OCI-LY7 (cell line): ENCODE measurements around the gene TMEM258. TPM values are rescaled to one million over a fixed set of nuclear protein-coding genes. Genes with fewer than 3 reads are reported as not detected.

Source experiments
- BruUV-seq: library from RNA; stranded (reverse); fragments of 400-500 nt; replicated peaks from 2 replicates; lab custom pipeline; 2021; lab: Mats Ljungman, UMichigan
- CTCF ChIA-PET: fragments of 300-600 bp; sonication (Branson Sonifier 250); formaldehyde crosslinking; loops from one replicate; lab custom pipeline; 2022; ENCODE audit warnings: antibody characterized with exemption; ENCODE audit not compliant: unreplicated experiment; lab: Charles Lee
- POLR2A ChIA-PET: fragments of 300-600 bp; sonication (Branson Sonifier 250); formaldehyde crosslinking; loops from one replicate; lab custom pipeline; 2022; ENCODE audit warnings: antibody characterized with exemption; lab: Charles Lee
- DNase-seq: peaks from one replicate; pipeline ENCODE4 v3.0.0-alpha.2; 2015; ENCODE audit warnings: low spot score
- H2AFZ ChIP-seq: fragments of 200-600 bp; sonication (generic), shearing (Covaris generic); 2 replicates; pipeline ENCODE4 v1.6.1; 2014; ENCODE audit warnings: mild to moderate bottlenecking, antibody characterized with exemption, low read length, moderate library complexity
- H3K27ac ChIP-seq: fragments of 200-600 bp; sonication (generic); 2 replicates; pipeline ENCODE4 v1.5.1; 2014; ENCODE audit warnings: mixed run types, low read depth, mild to moderate bottlenecking, moderate library complexity, low read length, inconsistent platforms; ENCODE audit not compliant: poor library complexity, severe bottlenecking
- H3K36me3 ChIP-seq: fragments of 200-600 bp; sonication (generic); 2 replicates; pipeline ENCODE4 v1.6.1; 2014; ENCODE audit warnings: mild to moderate bottlenecking, antibody characterized with exemption, low read length, moderate library complexity, mixed read lengths; ENCODE audit not compliant: insufficient read depth
- H3K4me1 ChIP-seq: fragments of 200-600 bp; sonication (generic); 2 replicates; pipeline ENCODE4 v1.5.1; 2014; ENCODE audit warnings: mild to moderate bottlenecking, low read length; ENCODE audit not compliant: insufficient read depth, poor library complexity, severe bottlenecking
- H3K4me2 ChIP-seq: fragments of 200-600 bp; sonication (generic); 2 replicates; pipeline ENCODE4 v1.6.1; 2014; ENCODE audit warnings: mild to moderate bottlenecking, low read length
- H3K4me3 ChIP-seq: fragments of 200-600 bp; sonication (generic); 2 replicates; pipeline ENCODE4 v1.5.1; 2014; ENCODE audit warnings: mild to moderate bottlenecking, low read depth, low read length; ENCODE audit not compliant: poor library complexity, severe bottlenecking
- H3K79me2 ChIP-seq: fragments of 200-600 bp; sonication (generic); 2 replicates; pipeline ENCODE4 v1.6.1; 2016; ENCODE audit warnings: low read depth, mild to moderate bottlenecking, low read length, moderate library complexity, mixed read lengths; ENCODE audit not compliant: insufficient read depth
- H3K9me2 ChIP-seq: fragments of 200-600 bp; sonication (generic); 2 replicates; pipeline ENCODE4 v1.6.1; 2016; ENCODE audit warnings: mild to moderate bottlenecking, low read length, mixed read lengths; ENCODE audit not compliant: insufficient read depth
- H3K9me3 ChIP-seq: fragments of 200-600 bp; sonication (generic); 2 replicates; pipeline ENCODE4 v1.6.1; 2014; ENCODE audit warnings: mild to moderate bottlenecking, mixed run types, low read length, mixed read lengths
- H4K20me1 ChIP-seq: fragments of 200-600 bp; sonication (generic); 2 replicates; pipeline ENCODE4 v1.6.1; 2014; ENCODE audit warnings: mild to moderate bottlenecking, antibody characterized with exemption, low read length, moderate library complexity, mixed read lengths; ENCODE audit not compliant: insufficient read depth
- EZH2phosphoT487 ChIP-seq: fragments of 200-600 bp; sonication (generic); IDR thresholded peaks from 2 replicates; pipeline ENCODE4 v1.6.1; 2018; ENCODE audit warnings: low read depth, borderline replicate concordance, mild to moderate bottlenecking, mixed run types, antibody characterized with exemption, low read length, moderate library complexity, mixed read lengths
- intact Hi-C: fragments of 100-400 bp; cut with micrococcal nuclease; formaldehyde crosslinking; loops from one replicate; pipeline ENCODE4 v1.10.0; 2022; ENCODE audit not compliant: unreplicated experiment
- total RNA-seq, 2 experiments: library from RNA; depleted of rRNA in 1 of 2; stranded (reverse); fragments of >200 nt in 1 of 2; shearing (Covaris generic) in 1 of 2; gene quantifications; 2 replicates each; pipeline ENCODE4 v1.2.3, GENCODE V29; 2014 to 2022
- TF ChIP-seq, protein P1 (sequence below): fragments of 200-600 bp; sonication (generic); conservative IDR thresholded peaks from 2 replicates; pipeline ENCODE4 v1.5.1; 2014; ENCODE audit warnings: mild to moderate bottlenecking, antibody characterized with exemption, low read length, moderate library complexity, mixed read lengths

TMEM258 gene
- total RNA-seq, 2 experiments from 2014 or later: 174 TPM

GRCh38 chr11:61814247-61814957, 22.0 kb upstream of the TMEM258 start:
- no peak overlapping the region for H3K27ac ChIP-seq
- POLR2A ChIA-PET: no interaction called here
- H2AFZ ChIP-seq: no peak overlapping the region
- CTCF ChIA-PET: interaction anchor here (0.7 kb wide), 1 partner anchor 16 kb away, joined by 3 read pairs; no protein-coding TSS in a partner anchor
- DNase-seq: no peak
- BruUV-seq: no TSS peak
- H3K4me1 ChIP-seq: no peaks in the 10 kb centered on the region
- no peak overlapping the region for H3K4me2 ChIP-seq
- TF ChIP-seq, protein P1, sequence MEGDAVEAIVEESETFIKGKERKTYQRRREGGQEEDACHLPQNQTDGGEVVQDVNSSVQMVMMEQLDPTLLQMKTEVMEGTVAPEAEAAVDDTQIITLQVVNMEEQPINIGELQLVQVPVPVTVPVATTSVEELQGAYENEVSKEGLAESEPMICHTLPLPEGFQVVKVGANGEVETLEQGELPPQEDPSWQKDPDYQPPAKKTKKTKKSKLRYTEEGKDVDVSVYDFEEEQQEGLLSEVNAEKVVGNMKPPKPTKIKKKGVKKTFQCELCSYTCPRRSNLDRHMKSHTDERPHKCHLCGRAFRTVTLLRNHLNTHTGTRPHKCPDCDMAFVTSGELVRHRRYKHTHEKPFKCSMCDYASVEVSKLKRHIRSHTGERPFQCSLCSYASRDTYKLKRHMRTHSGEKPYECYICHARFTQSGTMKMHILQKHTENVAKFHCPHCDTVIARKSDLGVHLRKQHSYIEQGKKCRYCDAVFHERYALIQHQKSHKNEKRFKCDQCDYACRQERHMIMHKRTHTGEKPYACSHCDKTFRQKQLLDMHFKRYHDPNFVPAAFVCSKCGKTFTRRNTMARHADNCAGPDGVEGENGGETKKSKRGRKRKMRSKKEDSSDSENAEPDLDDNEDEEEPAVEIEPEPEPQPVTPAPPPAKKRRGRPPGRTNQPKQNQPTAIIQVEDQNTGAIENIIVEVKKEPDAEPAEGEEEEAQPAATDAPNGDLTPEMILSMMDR: no peak
- TF ChIP-seq EZH2phosphoT487: no peak
- H4K20me1 ChIP-seq: no peaks in the 10 kb centered on the region
- no peaks in the 10 kb centered on the region for H3K9me2 ChIP-seq
- intact Hi-C loops: no loop called here
- H3K4me3 ChIP-seq: no peak overlapping the region
- no peaks in the 10 kb centered on the region for H3K36me3 ChIP-seq
- H3K79me2 ChIP-seq: no peaks in the 10 kb centered on the region
- no peaks in the 10 kb centered on the region for H3K9me3 ChIP-seq

GRCh38 chr11:61812736-61813411, 20.5 kb upstream of the TMEM258 start:
- TF ChIP-seq, protein P1: no peak
- no peak for TF ChIP-seq EZH2phosphoT487
- Histone ChIP-seq H3K9me3 (no peaks in the 10 kb centered on the region), H4K20me1 (no peaks in the 10 kb centered on the region), H2AFZ (no peak overlapping the region), H3K4me2 (no peak overlapping the region), H3K4me3 (no peak overlapping the region), H3K79me2 (no peaks in the 10 kb centered on the region), H3K9me2 (no peaks in the 10 kb centered on the region), H3K36me3 (no peaks in the 10 kb centered on the region), H3K27ac (no peak overlapping the region), H3K4me1 (no peaks in the 10 kb centered on the region)
- BruUV-seq: no TSS peak
- CTCF ChIA-PET: no interaction called here
- POLR2A ChIA-PET: interaction anchor here (0.6 kb wide), 1 partner anchor 173 kb away, joined by 4 read pairs; no protein-coding TSS in a partner anchor
- no peak for DNase-seq
- intact Hi-C loops: no loop called here

GRCh38 chr11:61811831-61812230, 19.4 kb upstream of the TMEM258 start:
- Histone ChIP-seq H3K4me1 (no peaks in the 10 kb centered on the region), H2AFZ (no peak overlapping the region), H3K4me2 (no peak overlapping the region), H3K27ac (no peak overlapping the region), H3K4me3 (no peak overlapping the region), H3K79me2 (no peaks in the 10 kb centered on the region), H3K36me3 (no peaks in the 10 kb centered on the region), H4K20me1 (no peaks in the 10 kb centered on the region), H3K9me3 (no peaks in the 10 kb centered on the region), H3K9me2 (no peaks in the 10 kb centered on the region)
- POLR2A ChIA-PET: no interaction called here
- TF ChIP-seq, protein P1: no peak
- no peak for TF ChIP-seq EZH2phosphoT487
- BruUV-seq: no TSS peak
- CTCF ChIA-PET: no interaction called here
- no peak for DNase-seq
- intact Hi-C loops: no loop called here
